Endothelial cell (in vitro differentiated cells): ENCODE data around the gene SP3. TPM values are rescaled to one million over a fixed set of nuclear protein-coding genes. Genes with fewer than 3 reads are reported as not detected.
A peak's percentile ranks its signal among the peaks of the same experiment; 100 is the strongest.

Experiments used
- DNase-seq: peaks from one replicate; pipeline ENCODE4 v3.0.0; 2021; ENCODE audit warnings: low spot score
- H3K27ac Mint-ChIP-seq: one replicate; pipeline ENCODE4 v1.8.0; 2021; ENCODE audit warnings: mixed read lengths, inconsistent platforms; ENCODE audit not compliant: unreplicated experiment
- H3K27me3 Mint-ChIP-seq: one replicate; pipeline ENCODE4 v1.8.0; 2021; ENCODE audit warnings: mild to moderate bottlenecking, moderate library complexity, mixed read lengths, inconsistent platforms; ENCODE audit not compliant: unreplicated experiment
- H3K36me3 Mint-ChIP-seq: one replicate; pipeline ENCODE4 v1.8.0; 2021; ENCODE audit warnings: mild to moderate bottlenecking, low read depth, mixed read lengths, inconsistent platforms; ENCODE audit not compliant: unreplicated experiment
- H3K4me1 Mint-ChIP-seq: one replicate; pipeline ENCODE4 v1.8.0; 2021; ENCODE audit warnings: mild to moderate bottlenecking, mixed read lengths, inconsistent platforms; ENCODE audit not compliant: unreplicated experiment
- H3K4me3 Mint-ChIP-seq: one replicate; pipeline ENCODE4 v1.8.0; 2021; ENCODE audit warnings: mild to moderate bottlenecking, mixed read lengths, inconsistent platforms; ENCODE audit not compliant: unreplicated experiment
- H3K9me3 Mint-ChIP-seq: one replicate; pipeline ENCODE4 v1.8.0; 2021; ENCODE audit warnings: mixed read lengths, inconsistent platforms; ENCODE audit not compliant: unreplicated experiment
- CTCF ChIP-seq: fragments of 200-600 bp; sonication (generic); IDR thresholded peaks from one replicate; pipeline ENCODE4 v1.5.0; 2021; ENCODE audit warnings: antibody characterized with exemption; ENCODE audit not compliant: unreplicated experiment
- total RNA-seq: library from RNA; stranded (reverse); fragmentation: NEBNext Ultra II Directional; extraction: Animal tissue kit (Norgen Biotek cat#: 25700); gene quantifications from one replicate; pipeline ENCODE4 v1.2.1, GENCODE V29; 2021; ENCODE audit not compliant: unreplicated experiment

Gene SP3
- total RNA-seq, 1 donor from 2014 or later, result 76.2 TPM

GRCh38 chr2:173962583-173963110, 2.5 kb downstream of the SP3 start:
- DNase-seq, result no peak
- Mint-ChIP-seq H3K4me1 (peaks cover 39% of the 10 kb centered on the region), H3K27me3 (peaks cover 15% of the 10 kb centered on the region), H3K9me3 (no peaks in the 10 kb centered on the region), H3K36me3 (peaks cover 15% of the 10 kb centered on the region), H3K4me3 (peak overlapping the region; percentile 98), H3K27ac (peak overlapping the region; percentile 92)
- TF ChIP-seq CTCF, result no peak

GRCh38 chr2:173962031-173962430, 3.1 kb downstream of the SP3 start:
- H3K27ac Mint-ChIP-seq, result no peak overlapping the region
- peak overlapping the region; percentile 98 for H3K4me3 Mint-ChIP-seq
- peaks cover 15% of the 10 kb centered on the region for H3K36me3 Mint-ChIP-seq
- H3K27me3 Mint-ChIP-seq, result peaks cover 15% of the 10 kb centered on the region
- H3K9me3 Mint-ChIP-seq, result no peaks in the 10 kb centered on the region
- H3K4me1 Mint-ChIP-seq, result peaks cover 37% of the 10 kb centered on the region
- no peak for DNase-seq
- TF ChIP-seq CTCF, result no peak

GRCh38 chr2:173961346-173961705, 3.8 kb downstream of the SP3 start:
- Mint-ChIP-seq H3K4me1 (peaks cover 32% of the 10 kb centered on the region), H3K27me3 (peaks cover 12% of the 10 kb centered on the region), H3K9me3 (no peaks in the 10 kb centered on the region), H3K36me3 (peaks cover 13% of the 10 kb centered on the region), H3K27ac (no peak overlapping the region), H3K4me3 (no peak overlapping the region)
- TF ChIP-seq CTCF, result no peak
- DNase-seq, result no peak

- TF ChIP-seq CTCF, result no peak
- H3K4me1 Mint-ChIP-seq, result peaks cover 26% of the 10 kb centered on the region
Observed at GRCh38 chr2:173959909-173960308, 5.3 kb downstream of the SP3 start.

GRCh38 chr2:173959358-173959884, 5.8 kb downstream of the SP3 start:
- Mint-ChIP-seq H3K9me3 (no peaks in the 10 kb centered on the region), H3K27me3 (peaks cover 4% of the 10 kb centered on the region), H3K36me3 (peaks cover 22% of the 10 kb centered on the region), H3K4me1 (peaks cover 26% of the 10 kb centered on the region), H3K27ac (peak overlapping the region; percentile 4), H3K4me3 (no peak overlapping the region)
- TF ChIP-seq CTCF, result no peak
- no peak for DNase-seq

More at GRCh38 chr2:173959909-173960308, 5.3 kb downstream of the SP3 start:
- H3K27me3 Mint-ChIP-seq, result peaks cover 6% of the 10 kb centered on the region
- peaks cover 18% of the 10 kb centered on the region for H3K36me3 Mint-ChIP-seq
- no peak overlapping the region for H3K27ac Mint-ChIP-seq
- H3K9me3 Mint-ChIP-seq, result no peaks in the 10 kb centered on the region
- no peak for DNase-seq
- H3K4me3 Mint-ChIP-seq, result no peak overlapping the region
